H1 (cell line): ENCODE measurements around the gene TASOR2. TPM values are rescaled to one million over a fixed set of nuclear protein-coding genes. Genes with fewer than 3 reads are reported as not detected.

Experiments used
- CTCF ChIA-PET: fragments of 300-600 bp; sonication (Branson Sonifier 250); formaldehyde crosslinking; loops from one replicate; lab custom pipeline; 2021; ENCODE audit not compliant: partially characterized antibody; lab: Charles Lee
- POLR2A ChIA-PET: fragments of 300-600 bp; sonication (Branson Sonifier 250); formaldehyde crosslinking; loops from one replicate; lab custom pipeline; 2021; ENCODE audit warnings: inconsistent platforms; ENCODE audit not compliant: partially characterized antibody; lab: Charles Lee
- DNase-seq, 2 experiments: peaks; one replicate each; pipeline versions ENCODE4 v3.0.0 to v3.0.0-alpha.2; 2010 to 2022; ENCODE audit warnings: low spot score in 2 of 2, low read depth in 1 of 2, mixed read lengths in 1 of 2
- FAIRE-seq: peaks from 2 replicates; lab custom pipeline; 2011; peaks lifted over from hg19 to GRCh38; lab: Jason Lieb, UNC
- H2AFZ ChIP-seq: 2 replicates; pipeline ENCODE4 v1.8.1; 2012; ENCODE audit warnings: low read length, inconsistent platforms
- H2AK5ac ChIP-seq: 2 replicates; pipeline ENCODE4 v1.6.1; 2013; ENCODE audit warnings: low read depth, low read length
- H2BK120ac ChIP-seq: replicated peaks from 2 replicates; pipeline ENCODE3; 2013; ENCODE audit warnings: low read depth, low read length, inconsistent platforms
- H2BK12ac ChIP-seq: 2 replicates; pipeline ENCODE4 v1.6.1; 2013; ENCODE audit warnings: low read depth, low read length
- H2BK15ac ChIP-seq: 2 replicates; pipeline ENCODE4 v1.6.1; 2013; ENCODE audit warnings: low read length
- H2BK20ac ChIP-seq: 2 replicates; pipeline ENCODE4 v1.6.1; 2013; ENCODE audit warnings: low read length
- H2BK5ac ChIP-seq: 2 replicates; pipeline ENCODE4 v1.6.1; 2013; ENCODE audit warnings: low read depth, low read length
- H3K14ac ChIP-seq: 2 replicates; pipeline ENCODE4 v1.6.1; 2013; ENCODE audit warnings: inconsistent platforms; ENCODE audit not compliant: insufficient read length
- H3K18ac ChIP-seq: 2 replicates; pipeline ENCODE4 v1.6.1; 2013; ENCODE audit warnings: low read length; ENCODE audit errors: extremely low read depth
- H3K23ac ChIP-seq: 2 replicates; pipeline ENCODE4 v1.6.1; 2013; ENCODE audit warnings: inconsistent platforms; ENCODE audit not compliant: insufficient read length
- H3K23me2 ChIP-seq: 2 replicates; pipeline ENCODE4 v1.6.1; 2013; ENCODE audit warnings: low read depth, low read length
- H3K27ac ChIP-seq: 2 replicates; pipeline ENCODE4 v1.6.1; 2011; ENCODE audit warnings: low read depth, low read length, inconsistent platforms
- H3K27me3 ChIP-seq, 4 experiments: replicated peaks in 1 of 4; 1 replicate in 1 of 4; 2 replicates in 3 of 4; pipeline versions ENCODE4 v1.6.1 to v1.8.1; 2011 to 2013; ENCODE audit warnings: low read length in 3 of 4, mild to moderate bottlenecking in 3 of 4, inconsistent platforms in 2 of 4, mixed read lengths in 2 of 4, moderate library complexity in 1 of 4; ENCODE audit not compliant: control insufficient read depth in 3 of 4, insufficient read depth in 3 of 4; ENCODE audit errors: extremely low read depth in 1 of 4
- H3K36me3 ChIP-seq, 4 experiments: 2 replicates each; pipeline versions ENCODE4 v1.6.1 to v1.8.1; 2011 to 2013; ENCODE audit warnings: mild to moderate bottlenecking in 4 of 4, low read length in 3 of 4, moderate library complexity in 2 of 4, control low read depth in 1 of 4, inconsistent platforms in 1 of 4; ENCODE audit not compliant: insufficient read depth in 4 of 4, control insufficient read depth in 2 of 4
- H3K4ac ChIP-seq: replicated peaks from 2 replicates; pipeline ENCODE3; 2013; ENCODE audit warnings: low read length, low read depth, mixed read lengths, inconsistent platforms; ENCODE audit not compliant: insufficient read length
- H3K4me1 ChIP-seq, 4 experiments: replicated peaks in 1 of 4; 1 replicate in 1 of 4; 2 replicates in 3 of 4; pipeline versions ENCODE4 v1.6.1 to v1.8.1; 2011 to 2013; ENCODE audit warnings: low read length in 3 of 4, inconsistent platforms in 2 of 4, mixed read lengths in 1 of 4; ENCODE audit not compliant: insufficient read depth in 4 of 4, control insufficient read depth in 3 of 4
- H3K4me2 ChIP-seq, 2 experiments: 2 replicates each; pipeline versions ENCODE4 v1.6.1 to v1.8.1; 2011 to 2013; ENCODE audit warnings: low read depth in 2 of 2, low read length in 2 of 2, control low read depth in 1 of 2, inconsistent platforms in 1 of 2, mild to moderate bottlenecking in 1 of 2; ENCODE audit not compliant: insufficient read depth in 1 of 2
- H3K4me3 ChIP-seq, 4 experiments: fragments of 200-600, 300-600 bp in 1 of 4; sonication (generic), shearing (Covaris generic), sonication (Bioruptor Twin) in 1 of 4; 2 replicates each; pipeline versions ENCODE4 v1.5.1 to v1.8.1; 2011 to 2016; ENCODE audit warnings: low read length in 4 of 4, low read depth in 3 of 4, control low read depth in 2 of 4, inconsistent platforms in 2 of 4, mild to moderate bottlenecking in 2 of 4, mixed read lengths in 1 of 4, moderate library complexity in 1 of 4; ENCODE audit not compliant: insufficient read depth in 2 of 4; ENCODE audit errors: extremely low read depth in 1 of 4
- H3K56ac ChIP-seq: replicated peaks from 2 replicates; pipeline ENCODE3; 2013; ENCODE audit warnings: low read depth, mild to moderate bottlenecking, mixed read lengths, low read length, inconsistent platforms; ENCODE audit not compliant: insufficient read length
- H3K79me1 ChIP-seq: 2 replicates; pipeline ENCODE4 v1.6.1; 2013; ENCODE audit warnings: low read depth, low read length, control low read depth
- H3K79me2 ChIP-seq, 2 experiments: 2 replicates each; pipeline versions ENCODE4 v1.6.1 to v1.8.1; 2012 to 2013; ENCODE audit warnings: low read length in 2 of 2, mild to moderate bottlenecking in 2 of 2, inconsistent platforms in 1 of 2; ENCODE audit not compliant: insufficient read depth in 2 of 2, control insufficient read depth in 1 of 2
- H3K9ac ChIP-seq, 4 experiments: replicated peaks in 1 of 4; 1 replicate in 1 of 4; 2 replicates in 3 of 4; pipeline versions ENCODE4 v1.6.1 to v1.8.1; 2011 to 2013; ENCODE audit warnings: low read depth in 3 of 4, low read length in 3 of 4, control low read depth in 2 of 4, mild to moderate bottlenecking in 2 of 4, moderate library complexity in 2 of 4, inconsistent platforms in 1 of 4; ENCODE audit errors: extremely low read depth in 1 of 4
- H3K9me3 ChIP-seq, 2 experiments: 2 replicates each; pipeline versions ENCODE4 v1.6.1 to v1.8.1; 2012 to 2013; ENCODE audit warnings: mild to moderate bottlenecking in 2 of 2, moderate library complexity in 2 of 2, control low read depth in 1 of 2, inconsistent platforms in 1 of 2, low read depth in 1 of 2, low read length in 1 of 2, mixed read lengths in 1 of 2; ENCODE audit not compliant: insufficient read depth in 2 of 2
- H4K20me1 ChIP-seq, 2 experiments: replicated peaks in 1 of 2; 2 replicates each; pipeline versions ENCODE3 to v1.8.1; 2011 to 2013; ENCODE audit warnings: inconsistent platforms in 2 of 2, low read length in 2 of 2, mild to moderate bottlenecking in 1 of 2; ENCODE audit not compliant: insufficient read depth in 2 of 2, control insufficient read depth in 1 of 2
- H4K5ac ChIP-seq: 2 replicates; pipeline ENCODE4 v1.6.1; 2013; ENCODE audit warnings: low read length, low read depth, mixed read lengths, inconsistent platforms; ENCODE audit not compliant: insufficient read length
- H4K8ac ChIP-seq: 2 replicates; pipeline ENCODE4 v1.8.0; 2013; ENCODE audit warnings: mild to moderate bottlenecking, moderate library complexity, low read length, inconsistent platforms; ENCODE audit not compliant: insufficient read depth; ENCODE audit errors: extremely low read depth
- H4K91ac ChIP-seq: replicated peaks from 2 replicates; pipeline ENCODE3; 2013; ENCODE audit warnings: low read length, mixed read lengths, inconsistent platforms; ENCODE audit not compliant: insufficient read length
- BRCA1 ChIP-seq: IDR thresholded peaks from 2 replicates; pipeline ENCODE4 v1.6.1; 2012; ENCODE audit warnings: low read depth, low read length, improper control_type of control experiment
- CBX8 ChIP-seq: fragments of 300-800, 300-1000 bp; sonication (generic); IDR thresholded peaks from 2 replicates; pipeline ENCODE4 v1.7.1; 2016; ENCODE audit warnings: low read depth, low read length, borderline replicate concordance
- CEBPB ChIP-seq: IDR thresholded peaks from 2 replicates; pipeline ENCODE4 v1.6.1; 2012; ENCODE audit warnings: low read depth, low read length
- PHF8 ChIP-seq: fragments of 200-600 bp; sonication (generic); conservative IDR thresholded peaks from 2 replicates; pipeline ENCODE4 v1.7.1; 2012; ENCODE audit warnings: low read depth, mild to moderate bottlenecking, inconsistent platforms, low read length, moderate library complexity
- RAD21 ChIP-seq, 2 experiments: IDR thresholded peaks in 1 of 2; conservative IDR thresholded peaks in 1 of 2; 2 replicates each; pipeline ENCODE4 v1.6.1; 2011; ENCODE audit warnings: low read depth in 2 of 2, low read length in 2 of 2, improper control_type of control experiment in 1 of 2, inconsistent platforms in 1 of 2, mild to moderate bottlenecking in 1 of 2, moderate library complexity in 1 of 2
- SIX5 ChIP-seq: IDR thresholded peaks from 2 replicates; pipeline ENCODE4 v1.6.1; 2011; ENCODE audit warnings: mild to moderate bottlenecking, low read depth, low read length
- SUZ12 ChIP-seq: fragments of 200-600 bp; sonication (generic); IDR thresholded peaks from 2 replicates; pipeline ENCODE4 v1.6.1; 2012; ENCODE audit warnings: mild to moderate bottlenecking, inconsistent platforms, low read length, moderate library complexity, mixed read lengths
- TAF7 ChIP-seq: optimal IDR thresholded peaks from 2 replicates; pipeline ENCODE3; 2011; ENCODE audit warnings: low read depth, mild to moderate bottlenecking, inconsistent platforms, low read length, moderate library complexity, borderline replicate concordance
- USF2 ChIP-seq: IDR thresholded peaks from 2 replicates; pipeline ENCODE4 v1.6.1; 2011; ENCODE audit warnings: low read length, improper control_type of control experiment
- WGBS, 2 experiments: shearing (Covaris generic) in 1 of 2; methylation state at CpG; one replicate each; pipeline versions ENCODE4 v1.1.6 to v1.1.7; 2013 to 2015; ENCODE audit warnings: low lambda C conversion rate in 2 of 2, mixed read lengths in 2 of 2, inconsistent platforms in 1 of 2, low coverage in 1 of 2, missing lambda C conversion rate in 1 of 2; ENCODE audit not compliant: insufficient replicate concordance in 2 of 2, insufficient coverage in 1 of 2, insufficient read length in 1 of 2; ENCODE audit errors: extremely low coverage in 1 of 2, missing lambda C conversion rate in 1 of 2; 5-methylcytosine and 5-hydroxymethylcytosine counted together
- polyA plus RNA-seq, 7 experiments: library from polyadenylated mRNA; depleted of rRNA in 3 of 7; stranded (reverse) in 5 of 7; unstranded in 2 of 7; fragments of >200 nt in 5 of 7; fragments of 200-250 nt in 2 of 7; gene quantifications; 1 replicate in 5 of 7; 2 replicates in 1 of 7; 4 replicates in 1 of 7; pipeline versions ENCODE4 v1.2.1 to v1.2.3, GENCODE V29; 2011 to 2013; ENCODE audit warnings: missing spikeins in 2 of 7, mixed read lengths in 2 of 7
- total RNA-seq: library from RNA; stranded (reverse); fragmentation: NEBNext Ultra II Directional; extraction: Animal tissue kit (Norgen Biotek cat#: 25700); gene quantifications from 2 replicates; pipeline ENCODE4 v1.2.1, GENCODE V29; 2021

Gene TASOR2
- total and polyA plus RNA-seq, 2 of the 8 experiments (the other 6 are each of a cell fraction or from before 2014, with no cell fraction given) = 13.1 to 74.9 TPM

- Histone ChIP-seq H2BK12ac (no peak overlapping the region), H3K4me3 (no peak overlapping the region), H3K9me3 (no peaks in the 10 kb centered on the region; a peak in 1 of 4 replicates), H3K79me2 (no peaks in the 10 kb centered on the region), H4K20me1 (peaks cover 0 to 6% of the 10 kb centered on the region in 2 experiments), H3K14ac (no peak overlapping the region), H2BK15ac (no peak overlapping the region), H2BK120ac (no peak overlapping the region), H3K23ac (no peak overlapping the region), H2AK5ac (no peak overlapping the region), H3K23me2 (no peaks in the 10 kb centered on the region), H4K91ac (no peak overlapping the region), H3K4me1 (no peaks in the 10 kb centered on the region), H3K4ac (no peak overlapping the region), H3K36me3 (peaks cover 14 to 37% (median 24%) of the 10 kb centered on the region in 4 experiments), H3K27ac (no peak overlapping the region), H3K4me2 (no peak overlapping the region), H3K79me1 (no peaks in the 10 kb centered on the region; the same call in 1 of the 2 replicates), H2BK5ac (no peak overlapping the region), H3K56ac (no peak overlapping the region), H3K18ac (no peak overlapping the region), H4K8ac (no peak overlapping the region), H4K5ac (no peak overlapping the region), H2AFZ (no peak overlapping the region), H3K27me3 (no peaks in the 10 kb centered on the region), H3K9ac (no peak overlapping the region), H2BK20ac (no peak overlapping the region)
- DNase-seq (no peak), FAIRE-seq (no peak)
- CTCF ChIA-PET = interaction anchor here (0.9 to 1.0 kb wide), 2 partner anchors 31 to 290 kb away, joined by 3 read pairs; no protein-coding TSS in a partner anchor
- POLR2A ChIA-PET = no interaction called here
- TF ChIP-seq USF2 = no peak
- TF ChIP-seq SUZ12 = no peak
- TF ChIP-seq PHF8 = no peak
- TF ChIP-seq BRCA1 = no peak
- no peak for TF ChIP-seq RAD21 (IDR thresholded peaks at IDR 0.05 in 1 of 2, conservative IDR thresholded peaks at IDR 0.05 in 1 of 2; ENCODE audit: low read depth in 2 of 2, low read length in 2 of 2)
- no peak for TF ChIP-seq CEBPB
- no peak for TF ChIP-seq TAF7
- no peak for TF ChIP-seq SIX5
- TF ChIP-seq CBX8 = no peak
- 83% methylated on average over 3 of the region's 3 CpGs; no CpG with 5 or more reads in 1 of the 2 experiments for WGBS, 2 experiments
Observed at GRCh38 chr10:5731559-5731958, 46.9 kb downstream of the TASOR2 start.
